NCI-H526 treated with DMSO at 0.1 percent for 48 hours (cell line): Measurements from ENCODE around the gene LIMK2.
"Not testable (repeated sequence)": the region's sequence is repeated elsewhere in the genome, so short reads cannot be mapped to it uniquely, and the experiment has no call there.

Source experiments
- DNase-seq: peaks from one replicate; lab custom pipeline; 2025; lab: John Stamatoyannopoulos, UW

The LIMK2 gene

DNA sequence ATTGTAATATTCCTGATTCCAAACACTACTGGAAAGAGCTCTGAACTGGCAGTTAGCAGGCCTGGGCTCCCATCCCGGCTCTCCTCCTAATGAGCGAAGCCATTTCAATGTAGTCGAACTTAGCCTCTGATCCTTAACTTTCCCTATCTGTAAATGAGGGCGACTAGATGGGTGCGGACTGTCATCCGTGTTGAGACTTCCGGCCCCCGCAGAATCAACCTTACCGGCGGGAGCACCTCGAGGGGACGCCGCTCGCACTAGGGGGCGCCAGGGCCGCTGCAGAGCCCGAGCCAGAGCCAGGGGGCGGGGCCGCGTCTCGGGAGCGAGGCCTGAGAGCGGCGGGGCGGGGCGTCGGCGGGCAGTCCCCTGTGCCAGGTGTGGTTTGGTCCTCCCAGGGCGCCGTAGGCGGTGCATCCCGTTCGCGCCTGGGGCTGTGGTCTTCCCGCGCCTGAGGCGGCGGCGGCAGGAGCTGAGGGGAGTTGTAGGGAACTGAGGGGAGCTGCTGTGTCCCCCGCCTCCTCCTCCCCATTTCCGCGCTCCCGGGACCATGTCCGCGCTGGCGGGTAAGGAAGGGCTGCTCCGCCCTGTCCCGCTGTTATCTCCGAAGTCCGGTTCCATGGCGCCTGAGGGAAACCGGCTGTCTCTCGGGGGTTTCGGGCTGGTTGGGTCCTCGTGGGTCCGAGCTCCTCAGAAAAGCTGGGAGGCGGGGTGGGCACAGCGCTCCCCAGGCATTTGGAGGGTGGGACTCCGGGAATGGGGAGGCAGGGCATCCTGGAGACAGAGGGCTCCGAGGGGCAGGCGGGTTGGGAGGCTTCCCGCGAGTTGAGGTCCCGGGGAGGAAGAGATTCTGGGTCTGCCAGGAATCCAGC lies at the start of gene LIMK2:
LIMK2 (plus strand) TSS at position 437 of the 869 bp plus-strand sequence; CDS start at position 548, 111 bp downstream.
- DNase-seq, result peak; percentile 91

DNA sequence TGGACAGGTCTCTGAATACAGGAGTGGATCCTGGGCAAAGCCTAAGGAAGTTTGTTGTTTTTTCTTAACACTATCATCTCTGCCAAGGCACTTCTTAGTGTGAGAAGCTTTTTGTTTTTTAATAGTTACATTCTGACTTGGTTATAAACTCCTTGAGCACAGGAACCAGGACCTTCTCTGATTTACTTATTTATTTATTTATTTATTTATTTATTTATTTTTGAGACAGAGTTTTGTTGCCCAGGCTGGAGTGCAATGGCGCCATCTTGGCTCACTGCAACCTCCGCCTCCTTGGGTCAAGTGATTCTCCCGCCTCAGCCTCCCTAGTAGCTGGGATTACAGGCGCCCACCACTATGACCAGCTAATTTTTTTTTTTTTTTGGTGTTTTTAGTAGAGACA lies 41.1 kb upstream of the LIMK2 start:
- DNase-seq, result no peak

DNA sequence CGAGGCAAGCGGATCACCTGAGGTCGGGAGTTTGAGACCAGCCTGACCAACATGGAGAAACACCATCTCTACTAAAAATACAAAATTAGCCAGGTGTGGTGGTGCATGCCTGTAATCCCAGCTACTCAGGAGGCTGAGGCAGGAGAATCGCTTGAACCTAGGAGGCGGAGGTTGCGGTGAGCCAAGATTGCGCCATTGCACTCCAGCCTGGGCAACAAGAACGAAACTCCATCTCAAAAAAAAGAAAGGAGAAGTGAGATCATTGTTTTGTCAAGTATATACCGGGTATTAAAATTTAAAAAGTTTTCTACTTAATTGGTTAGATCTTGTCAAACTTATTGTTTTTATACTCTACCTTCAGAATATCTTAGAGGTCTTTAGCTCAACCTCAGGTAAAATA lies 40.4 kb upstream of the LIMK2 start:
- DNase-seq, result not testable (repeated sequence)

- DNase-seq, result no peak
Observed at GRCh38 chr22:31173386-31174145, 38.5 kb upstream of the LIMK2 start.

DNA sequence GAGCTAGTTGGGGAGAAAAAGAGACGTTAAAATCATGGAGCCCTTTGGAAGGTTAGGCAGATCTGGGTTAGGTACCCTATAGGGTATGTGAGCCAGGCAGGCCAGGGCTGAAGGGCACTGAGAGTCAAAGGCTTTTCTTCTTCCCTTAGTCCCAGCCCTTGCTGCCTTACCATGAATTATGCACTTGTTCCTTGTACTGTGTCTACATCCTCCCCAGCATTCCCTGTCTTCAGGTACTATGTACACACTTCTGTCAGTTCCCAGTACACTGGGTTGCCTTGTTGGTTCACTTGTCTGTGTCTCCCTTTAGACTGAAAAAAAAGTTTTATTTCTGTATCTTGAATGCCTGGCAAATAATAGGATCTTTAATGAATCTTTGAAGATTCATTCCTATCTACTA lies 35.2 kb upstream of the LIMK2 start:
- no peak for DNase-seq

GRCh38 chr22:31177420-31178162 lies 34.5 kb upstream of the LIMK2 start:
- DNase-seq, result no peak

- no peak for DNase-seq
Observed at GRCh38 chr22:31178859-31179258, 33.2 kb upstream of the LIMK2 start.

- DNase-seq, result no peak
Observed at GRCh38 chr22:31179345-31179744, 32.8 kb upstream of the LIMK2 start.

GRCh38 chr22:31184015-31184414 lies 28.1 kb upstream of the LIMK2 start:
- no peak for DNase-seq

- no peak for DNase-seq
Observed at GRCh38 chr22:31185056-31185455, 27.0 kb upstream of the LIMK2 start.

DNA sequence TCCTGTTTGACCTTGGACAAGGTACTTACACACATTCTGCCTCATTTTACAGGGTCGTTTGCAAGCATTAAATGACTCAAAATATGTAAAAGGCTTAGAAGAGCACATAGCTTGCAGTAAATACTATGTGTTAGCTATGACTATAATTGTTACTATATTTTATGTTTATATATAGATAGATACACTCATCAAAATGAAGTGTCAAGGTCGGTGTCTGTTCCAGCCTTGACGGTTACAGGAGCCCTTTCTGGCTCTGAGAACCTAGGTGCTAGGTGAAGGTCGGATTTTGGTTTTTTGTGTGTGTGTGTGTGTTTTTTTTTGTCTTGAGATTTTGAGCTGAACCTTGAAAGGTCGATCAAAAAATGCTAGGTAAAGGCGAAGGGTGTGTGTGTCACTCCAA lies 24.5 kb upstream of the LIMK2 start:
- DNase-seq, result no peak

DNA sequence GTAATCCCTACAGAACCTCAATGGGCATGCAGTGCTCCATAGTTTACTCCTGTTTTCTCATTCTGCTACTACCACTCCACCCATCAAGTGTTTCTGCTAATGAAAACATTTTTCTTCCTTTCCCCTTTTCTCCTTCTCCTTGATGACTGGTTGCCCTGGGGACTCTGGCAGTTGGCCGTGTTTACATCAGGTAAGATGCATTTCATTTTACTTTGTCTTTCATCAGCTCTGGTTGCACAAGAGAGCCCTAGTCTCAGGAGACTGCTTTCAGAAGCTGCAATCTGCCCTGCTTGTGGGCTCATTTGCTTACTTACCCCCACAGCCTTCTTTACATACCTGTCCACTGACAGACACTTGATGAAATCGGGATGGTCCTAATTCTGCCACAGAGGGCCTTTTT lies 19.6 kb upstream of the LIMK2 start:
- DNase-seq, result peak; percentile 53

DNA sequence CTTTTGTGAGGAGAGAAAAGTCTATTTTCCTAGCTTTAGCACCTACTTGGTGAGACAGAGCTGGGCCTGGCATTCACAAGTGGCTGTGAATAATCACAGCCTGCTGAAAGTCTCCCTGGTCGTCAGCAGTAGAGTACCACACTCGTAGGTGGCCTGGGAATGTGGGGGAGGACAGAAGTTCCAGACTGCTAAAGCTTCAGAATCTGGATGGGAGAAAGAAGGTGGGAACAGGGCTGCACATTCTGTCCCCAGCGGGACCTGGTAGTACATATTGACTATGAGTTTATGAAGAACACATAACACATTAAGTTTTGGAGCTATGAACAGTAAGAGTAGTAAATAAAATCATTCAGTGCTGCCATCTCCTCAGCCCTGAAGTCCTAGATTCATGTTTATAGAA lies 19.0 kb upstream of the LIMK2 start:
- no peak for DNase-seq

GRCh38 chr22:31194681-31195080 lies 17.4 kb upstream of the LIMK2 start:
- DNase-seq, result not testable (repeated sequence)

- no peak for DNase-seq
Observed at GRCh38 chr22:31199187-31199586, 12.9 kb upstream of the LIMK2 start.

DNA sequence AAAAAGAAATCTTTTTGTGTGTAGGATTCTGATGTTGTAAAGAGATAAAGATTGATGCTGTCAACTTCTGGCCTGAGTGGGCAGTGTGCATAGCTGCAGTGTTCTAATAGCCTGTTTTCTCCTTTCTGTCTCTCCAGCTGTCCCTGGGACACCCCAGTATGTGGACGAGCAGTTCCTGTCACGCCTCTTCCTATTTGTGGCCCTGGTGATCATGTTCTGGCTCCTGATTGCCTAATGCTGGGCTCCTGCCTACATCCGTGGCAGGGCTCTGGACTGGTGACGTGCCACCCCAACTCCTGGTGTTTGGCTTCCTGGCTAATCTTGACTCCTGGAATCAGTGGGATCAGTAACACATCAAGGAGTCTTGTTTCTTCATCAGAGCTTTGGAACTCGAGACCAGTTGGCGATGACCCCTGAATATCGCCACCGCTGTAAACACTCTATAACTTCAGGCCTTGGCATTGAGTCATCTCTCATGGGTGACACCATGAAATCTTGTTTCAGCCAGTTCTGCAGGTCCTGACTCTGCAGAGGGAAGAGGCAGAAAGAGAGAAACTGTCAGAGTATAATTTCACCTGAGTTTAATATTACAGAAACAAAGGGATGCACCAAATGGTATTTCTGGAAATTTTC lies 7.6 kb upstream of the LIMK2 start:
- not testable (repeated sequence) for DNase-seq

- DNase-seq, result not testable (repeated sequence)
Observed at GRCh38 chr22:31205059-31205458, 7.0 kb upstream of the LIMK2 start.

DNA sequence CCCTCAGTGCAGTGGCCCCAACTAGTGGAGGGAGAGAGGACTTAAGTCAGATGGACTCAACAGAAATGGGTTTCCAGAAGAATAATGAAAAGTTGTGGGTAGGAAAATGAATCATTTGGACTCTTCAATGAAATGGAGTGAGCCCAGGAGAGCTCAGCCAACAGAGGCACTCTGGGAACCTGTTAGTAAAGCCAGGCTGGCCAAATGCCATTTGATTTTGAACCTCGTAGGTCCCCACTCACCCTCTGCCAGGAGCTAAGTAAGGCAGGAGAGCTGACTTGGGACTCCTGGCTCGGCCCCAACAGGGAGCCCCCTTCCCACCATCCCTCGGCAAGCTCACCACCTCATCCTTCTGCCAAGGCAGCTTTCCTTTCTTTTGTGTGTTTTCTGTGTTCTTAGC lies 5.6 kb upstream of the LIMK2 start:
- DNase-seq, result not testable (repeated sequence)

DNA sequence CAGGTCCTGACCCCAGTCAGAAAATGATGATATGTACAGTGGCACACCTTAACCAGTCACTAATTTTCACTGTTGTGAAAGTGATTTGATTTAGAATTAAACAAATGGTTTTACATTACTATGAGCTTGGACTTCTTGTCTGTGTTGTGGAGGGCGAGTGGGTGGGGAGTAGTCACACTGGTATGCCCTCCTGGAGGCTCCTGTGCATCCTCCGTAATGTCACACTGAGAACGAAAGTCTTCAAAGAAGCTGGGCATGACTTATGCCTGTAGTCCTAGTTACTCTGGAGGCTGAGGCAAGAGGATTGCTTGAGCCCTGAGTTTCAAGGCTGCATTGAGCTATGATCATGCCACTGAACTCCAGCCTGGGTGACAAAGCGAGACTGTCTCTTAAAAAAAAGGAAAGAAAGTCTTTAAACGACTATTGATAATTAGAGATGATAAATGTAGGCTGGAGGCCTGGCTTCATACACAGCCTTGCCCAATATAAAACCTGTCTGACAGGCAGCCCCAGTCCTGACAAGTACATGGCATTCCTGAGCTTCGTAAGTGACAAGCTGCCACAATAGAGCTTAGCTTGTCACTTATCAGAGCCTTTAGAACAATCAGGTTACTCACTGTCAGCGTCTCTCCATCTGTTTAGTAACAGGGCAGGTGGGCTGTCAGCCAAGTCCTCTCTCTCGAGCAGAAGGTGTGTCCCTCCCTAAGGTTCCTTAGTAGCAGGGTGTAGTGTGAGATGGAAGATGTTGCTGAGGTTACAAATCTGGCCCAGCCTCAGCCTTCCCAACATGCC lies 5.0 kb upstream of the LIMK2 start:
- DNase-seq, result no peak

DNA sequence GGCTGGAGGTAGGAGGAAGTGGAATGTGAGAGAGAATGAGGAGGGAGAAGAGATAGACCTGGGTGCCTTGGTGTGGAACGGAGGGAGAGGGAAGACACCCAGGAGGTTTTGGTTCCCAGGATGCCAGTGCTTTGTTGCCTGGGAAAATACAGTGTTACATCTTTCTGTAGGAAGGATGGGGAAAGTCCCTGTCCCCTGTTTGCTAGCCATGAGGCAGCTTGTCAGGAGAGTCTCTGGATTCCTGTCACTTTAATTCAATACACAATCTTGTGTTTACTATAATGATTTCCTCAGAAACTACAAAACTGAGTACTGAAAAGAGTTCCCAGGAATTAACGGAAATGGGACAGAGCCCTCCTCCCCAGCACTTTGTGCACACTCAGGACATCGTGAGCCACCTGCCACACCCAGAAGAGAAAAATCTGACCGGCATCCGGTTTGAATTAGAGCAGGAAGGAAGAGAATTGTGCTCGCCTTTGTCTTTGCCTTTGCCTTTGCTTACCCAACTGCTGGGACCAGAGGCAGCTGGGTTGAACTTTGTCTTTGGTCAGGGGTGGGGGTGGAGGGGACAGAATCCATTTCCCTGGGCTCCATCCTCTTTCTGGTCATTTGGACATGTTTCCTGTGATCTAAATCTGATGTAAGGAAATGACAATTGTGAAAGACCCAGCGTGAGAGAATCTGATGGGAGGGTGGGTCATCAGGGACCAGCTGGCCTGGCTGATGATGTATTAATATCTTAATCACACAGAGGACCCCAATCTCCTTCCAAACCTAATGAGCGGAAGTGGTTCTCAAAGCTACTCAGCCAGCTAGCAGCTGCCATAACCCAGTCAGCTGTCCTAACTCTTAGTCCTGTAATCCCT lies 1.3 kb upstream of the LIMK2 start:
- DNase-seq, result no peak
